GM18858 (cell line): ENCODE data around the gene ADAMTS8.

Experiments used
- ATAC-seq: cut with Tn5 transposase; IDR thresholded peaks from one replicate; pipeline ENCODE4 v1.9.1; 2021; ENCODE audit not compliant: unreplicated experiment

ADAMTS8 gene

GRCh38 chr11:130400781-130401483, 27.5 kb downstream of the ADAMTS8 start:
- ATAC-seq: no peak

GRCh38 chr11:130399196-130399595, 29.2 kb downstream of the ADAMTS8 start:
- no peak for ATAC-seq

DNA sequence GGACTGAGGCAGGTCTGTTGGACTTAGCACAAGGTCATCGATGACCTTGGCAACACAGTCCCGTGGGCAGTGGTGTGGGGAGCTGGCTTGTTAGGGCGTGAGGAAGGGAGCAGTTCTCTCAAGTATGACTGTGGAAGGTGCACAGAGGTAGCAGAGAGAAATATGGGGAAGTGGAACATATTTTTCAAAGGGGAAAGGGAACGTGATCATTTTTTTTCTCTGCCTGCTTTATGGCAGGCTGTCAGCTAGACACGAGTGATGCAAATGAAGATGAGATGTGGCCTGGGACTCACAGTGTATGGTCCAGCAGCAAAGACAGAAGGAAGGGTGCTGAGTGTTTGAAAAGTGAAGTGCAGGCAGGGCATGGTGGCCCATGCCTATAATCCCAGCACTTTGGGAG, 30.6 kb downstream of the ADAMTS8 start:
- ATAC-seq: no peak

GRCh38 chr11:130396965-130397364, 31.4 kb downstream of the ADAMTS8 start:
- ATAC-seq: no peak

GRCh38 chr11:130394615-130395014, 33.8 kb downstream of the ADAMTS8 start:
- ATAC-seq: no peak

- no peak for ATAC-seq
These were observed 36.7 kb downstream of the ADAMTS8 start for GRCh38 chr11:130391711-130392110.

GRCh38 chr11:130390071-130390758, 38.2 kb downstream of the ADAMTS8 start:
- no peak for ATAC-seq

DNA sequence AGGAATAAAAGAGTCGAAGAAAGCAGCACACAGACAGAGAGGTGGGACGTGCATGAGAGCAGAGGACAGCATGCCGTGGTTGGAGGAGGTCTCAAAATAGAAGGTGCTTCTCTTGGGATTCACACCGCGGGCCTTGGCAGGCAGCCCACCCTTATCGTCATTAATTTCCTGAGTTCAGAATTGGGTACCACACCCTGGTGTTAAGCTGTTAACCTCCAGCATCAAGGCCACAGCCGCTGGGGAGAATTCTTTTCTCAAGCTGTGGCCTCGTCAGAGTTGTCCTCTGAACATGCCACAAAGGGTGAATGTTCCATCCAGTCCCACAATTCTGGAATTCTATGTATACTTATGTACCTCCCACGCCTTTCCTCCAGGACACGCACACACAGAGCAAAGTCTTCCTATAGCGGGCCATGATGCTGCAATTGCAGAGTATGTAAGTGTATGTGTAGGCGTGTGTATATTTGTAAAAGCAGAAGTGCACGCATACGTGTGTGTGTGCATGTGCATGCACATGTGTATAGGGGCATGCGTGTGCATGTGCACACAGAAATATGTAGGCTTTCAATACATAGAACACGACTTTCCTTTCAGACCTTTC, 39.0 kb downstream of the ADAMTS8 start:
- no peak for ATAC-seq

DNA sequence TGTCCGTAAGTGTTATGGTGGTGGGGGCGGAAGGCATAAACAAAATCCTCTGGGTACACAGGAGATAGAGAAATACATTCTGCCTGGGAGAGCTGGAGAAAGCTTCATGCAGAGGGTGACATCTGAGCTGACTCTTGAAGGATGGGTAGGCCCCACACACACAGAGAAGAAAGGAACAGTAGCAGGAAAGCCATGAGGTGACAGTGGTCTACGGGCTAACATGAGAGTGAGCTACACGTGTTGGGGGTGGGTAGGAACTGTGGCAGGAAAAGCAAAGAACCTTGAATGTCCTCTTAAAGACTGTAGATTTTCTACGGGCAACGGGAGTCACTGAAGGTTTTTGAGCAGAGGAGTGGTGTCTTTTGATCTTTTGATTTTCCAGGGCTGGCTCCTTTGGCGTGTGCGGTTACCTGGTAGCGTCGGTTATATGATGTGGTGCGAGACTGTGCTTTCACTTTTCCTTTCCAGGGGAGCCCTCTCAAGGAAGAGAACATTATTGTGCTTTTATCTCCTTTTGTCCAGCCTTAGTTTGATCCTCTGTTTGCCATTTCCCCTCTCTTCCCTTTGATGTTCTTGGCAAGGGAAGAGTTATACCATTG, 39.7 kb downstream of the ADAMTS8 start:
- no peak for ATAC-seq

GRCh38 chr11:130386056-130386455, 42.4 kb downstream of the ADAMTS8 start:
- ATAC-seq: no peak

GRCh38 chr11:130383344-130384211, 44.8 kb downstream of the ADAMTS8 start:
- no peak for ATAC-seq

GRCh38 chr11:130381317-130381716, 47.1 kb downstream of the ADAMTS8 start:
- ATAC-seq: no peak

DNA sequence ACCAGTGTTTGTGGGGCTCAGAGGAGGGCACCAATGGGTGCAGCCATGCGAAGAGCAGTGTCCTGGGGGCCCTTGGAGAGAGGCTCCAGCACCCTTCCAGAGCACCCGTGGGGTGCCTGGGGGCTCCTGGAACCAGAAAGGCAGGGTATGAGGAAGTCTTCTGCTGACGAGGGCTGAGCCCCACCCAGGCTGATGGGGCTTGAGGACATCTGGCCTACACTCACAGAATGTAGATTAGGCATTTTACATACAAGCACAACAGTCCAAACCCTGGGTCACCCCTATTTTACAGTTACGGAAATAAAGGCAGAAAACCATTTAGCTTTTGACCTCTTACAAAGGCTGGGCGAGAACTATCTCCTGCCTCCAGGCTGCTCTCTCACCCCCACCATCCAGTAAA, 47.6 kb downstream of the ADAMTS8 start:
- ATAC-seq: no peak

- no peak for ATAC-seq
These were observed 49.1 kb downstream of the ADAMTS8 start for GRCh38 chr11:130379276-130379675.

DNA sequence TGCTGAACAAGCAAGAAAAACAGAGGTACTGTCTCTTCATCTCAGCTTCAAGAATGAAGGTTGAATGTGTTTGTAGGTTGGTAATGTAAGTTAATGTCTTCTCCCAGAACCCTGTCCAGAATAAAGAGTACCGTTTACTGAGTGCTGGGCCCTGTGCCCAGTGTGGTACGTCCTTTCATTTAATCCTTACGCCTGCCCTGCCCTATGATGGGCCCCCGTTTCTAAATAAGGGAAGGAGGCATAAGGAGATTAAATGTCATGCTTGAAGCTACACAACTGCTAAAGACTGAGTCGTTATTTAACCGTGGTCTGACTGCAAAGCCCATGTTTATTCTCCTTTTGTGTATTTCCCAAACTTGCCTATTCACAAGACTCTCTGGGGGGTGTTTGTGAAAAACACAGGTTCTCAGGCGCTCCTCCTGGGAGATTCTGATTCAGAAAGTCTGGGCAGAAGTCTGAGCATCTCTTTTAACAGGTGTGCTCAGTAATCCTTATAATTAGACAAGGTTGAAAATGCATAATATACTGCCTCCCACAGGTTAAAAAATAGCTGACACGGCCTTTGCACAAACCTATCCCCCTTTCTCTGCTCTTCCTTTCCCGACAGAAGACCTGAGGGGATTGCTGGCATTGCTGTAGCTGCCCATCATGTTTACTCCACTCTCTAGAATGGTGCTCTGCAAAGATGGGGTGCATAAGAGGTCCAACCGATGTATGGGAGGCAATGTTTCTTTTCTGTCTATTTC, 57.4 kb downstream of the ADAMTS8 start:
- ATAC-seq: no peak

- ATAC-seq: no peak
These were observed 58.7 kb downstream of the ADAMTS8 start for GRCh38 chr11:130369713-130370112.

DNA sequence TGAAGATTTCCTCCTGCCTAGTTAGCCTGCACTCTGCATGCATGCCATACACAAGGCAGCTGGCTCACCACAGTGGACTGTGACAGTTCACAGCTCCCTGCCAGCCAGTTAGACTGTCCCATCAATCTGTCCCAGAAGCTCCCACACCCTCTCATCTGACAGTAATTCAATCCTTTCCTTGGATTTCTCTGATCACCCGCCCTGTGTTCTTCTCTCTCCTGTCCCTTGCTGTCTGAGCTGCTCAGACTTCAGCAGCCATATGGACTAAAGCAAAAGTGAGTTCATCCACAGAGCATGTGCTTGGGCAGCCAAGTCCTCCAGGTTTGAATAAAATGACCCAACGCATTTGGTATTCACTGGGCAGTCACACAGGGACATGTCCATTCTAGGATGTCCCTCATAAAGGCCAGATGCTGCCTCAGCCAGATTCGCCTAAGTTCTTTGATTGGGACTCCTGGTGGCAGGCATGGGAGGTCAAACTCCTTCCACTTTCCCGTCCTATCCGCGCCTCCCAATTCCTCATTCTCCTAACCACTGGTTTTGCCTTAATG, 59.2 kb downstream of the ADAMTS8 start:
- no peak for ATAC-seq

GRCh38 chr11:130359419-130359818, 69.0 kb downstream of the ADAMTS8 start:
- ATAC-seq: no peak

DNA sequence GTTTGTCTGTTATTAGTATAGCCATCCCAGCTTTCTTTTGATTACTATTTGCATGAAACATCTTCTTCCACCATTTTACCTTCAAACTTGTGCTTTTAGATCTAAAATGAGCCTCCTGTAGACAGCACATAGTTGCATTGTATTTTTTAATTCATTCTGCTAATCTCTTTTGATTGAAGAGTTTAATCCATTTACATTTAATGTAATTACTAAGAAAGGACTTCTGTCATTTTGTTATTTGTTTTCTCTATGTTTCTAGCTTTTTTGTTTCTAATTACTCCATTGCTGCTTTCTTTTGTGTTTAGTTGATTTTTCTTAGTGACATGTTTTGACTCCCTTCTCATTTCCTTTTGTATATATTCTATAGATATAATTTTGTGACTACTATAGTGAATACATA, 70.0 kb downstream of the ADAMTS8 start:
- no peak for ATAC-seq
